ENCODE results near the gene GABRD. TPM values are rescaled to one million over a fixed set of nuclear protein-coding genes. Genes with fewer than 3 reads are reported as not detected.

GABRD gene
- total RNA-seq, 1 donor from 2014 or later = not detected

GRCh38 chr1:2004856-2005255 is 14.3 kb upstream of the GABRD start:
- no peak for DNase-seq (ENCODE audit: low read depth)
- no peak overlapping the region for H3K4me3 ChIP-seq (ENCODE audit: low read depth, low read length)
- no peak for TF ChIP-seq CTCF (conservative IDR thresholded peaks at IDR 0.05; ENCODE audit: low read depth, low read length)

- H3K4me3 ChIP-seq (ENCODE audit: low read depth, low read length) = no peak overlapping the region
- no peak for DNase-seq (ENCODE audit: low read depth)
- TF ChIP-seq CTCF (conservative IDR thresholded peaks at IDR 0.05; ENCODE audit: low read depth, low read length) = no peak
Observed at GRCh38 chr1:2009101-2010053, 9.8 kb upstream of the GABRD start.

- no peak overlapping the region for H3K4me3 ChIP-seq (ENCODE audit: low read depth, low read length)
- DNase-seq (ENCODE audit: low read depth) = no peak
- TF ChIP-seq CTCF (conservative IDR thresholded peaks at IDR 0.05; ENCODE audit: low read depth, low read length) = no peak
Observed at GRCh38 chr1:2014181-2014580, 5.0 kb upstream of the GABRD start.

- no peak overlapping the region for H3K4me3 ChIP-seq (ENCODE audit: low read depth, low read length)
- TF ChIP-seq CTCF (conservative IDR thresholded peaks at IDR 0.05; ENCODE audit: low read depth, low read length) = no peak
- DNase-seq (ENCODE audit: low read depth) = no peak
Observed at GRCh38 chr1:2014741-2015735, 4.1 kb upstream of the GABRD start.

- DNase-seq (ENCODE audit: low read depth) = no peak
- no peak for TF ChIP-seq CTCF (conservative IDR thresholded peaks at IDR 0.05; ENCODE audit: low read depth, low read length)
- no peak overlapping the region for H3K4me3 ChIP-seq (ENCODE audit: low read depth, low read length)
Observed at GRCh38 chr1:2016123-2016522, 3.0 kb upstream of the GABRD start.

GRCh38 chr1:2018217-2019171 is 651 bp upstream of the GABRD start:
- DNase-seq (ENCODE audit: low read depth) = no peak
- no peak overlapping the region for H3K4me3 ChIP-seq (ENCODE audit: low read depth, low read length)
- no peak for TF ChIP-seq CTCF (conservative IDR thresholded peaks at IDR 0.05; ENCODE audit: low read depth, low read length)
